GM10248 (cell line): Measurements from ENCODE around the gene CDKN2AIP.
A peak's percentile ranks its signal among the peaks of the same experiment; 100 is the strongest.

Experiments
- CTCF ChIA-PET: fragments of 300-600 bp; sonication (Branson Sonifier 250); formaldehyde crosslinking; extraction: SDS; loops from one replicate; lab custom pipeline; 2021; ENCODE audit warnings: antibody characterized with exemption; lab: Yijun Ruan, JAX
- POLR2A ChIA-PET: fragments of 350-650 bp; sonication (Branson Sonifier 250); formaldehyde crosslinking; extraction: SDS; loops from one replicate; lab custom pipeline; 2020; ENCODE audit warnings: antibody characterized with exemption; lab: Yijun Ruan, JAX
- DNase-seq: peaks from one replicate; pipeline ENCODE4 v3.0.0; 2012; ENCODE audit errors: extremely low spot score
- TF ChIP-seq, protein P1 (sequence below): IDR thresholded peaks from 2 replicates; pipeline ENCODE4 v1.5.1; 2012; ENCODE audit warnings: mild to moderate bottlenecking, low read depth; ENCODE audit errors: extremely low read depth, missing control alignments, control extremely low read depth

Gene CDKN2AIP

DNA sequence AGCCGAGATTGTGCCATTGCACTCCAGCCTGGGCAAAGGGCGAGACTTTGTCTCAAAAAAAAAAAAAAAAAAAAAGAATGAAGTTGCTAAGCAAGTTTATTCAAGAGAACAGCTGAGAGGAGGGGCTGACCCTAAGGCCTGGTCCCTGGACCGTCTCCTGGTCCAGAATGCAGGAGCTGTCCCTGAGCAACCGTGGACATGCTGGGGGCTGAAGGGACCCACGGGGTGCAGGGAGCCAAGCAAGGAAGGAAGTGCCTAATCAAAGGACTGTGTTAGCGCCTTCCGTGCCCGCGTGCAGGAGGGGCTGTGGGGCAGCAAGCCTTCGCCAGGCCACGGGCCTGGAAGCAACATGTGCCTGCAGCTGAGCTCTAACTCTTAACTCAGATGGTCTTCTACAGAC, 39.1 kb upstream of the CDKN2AIP start:
- ChIA-PET CTCF (no interaction called here), POLR2A (no interaction called here)
- TF ChIP-seq, protein P1, sequence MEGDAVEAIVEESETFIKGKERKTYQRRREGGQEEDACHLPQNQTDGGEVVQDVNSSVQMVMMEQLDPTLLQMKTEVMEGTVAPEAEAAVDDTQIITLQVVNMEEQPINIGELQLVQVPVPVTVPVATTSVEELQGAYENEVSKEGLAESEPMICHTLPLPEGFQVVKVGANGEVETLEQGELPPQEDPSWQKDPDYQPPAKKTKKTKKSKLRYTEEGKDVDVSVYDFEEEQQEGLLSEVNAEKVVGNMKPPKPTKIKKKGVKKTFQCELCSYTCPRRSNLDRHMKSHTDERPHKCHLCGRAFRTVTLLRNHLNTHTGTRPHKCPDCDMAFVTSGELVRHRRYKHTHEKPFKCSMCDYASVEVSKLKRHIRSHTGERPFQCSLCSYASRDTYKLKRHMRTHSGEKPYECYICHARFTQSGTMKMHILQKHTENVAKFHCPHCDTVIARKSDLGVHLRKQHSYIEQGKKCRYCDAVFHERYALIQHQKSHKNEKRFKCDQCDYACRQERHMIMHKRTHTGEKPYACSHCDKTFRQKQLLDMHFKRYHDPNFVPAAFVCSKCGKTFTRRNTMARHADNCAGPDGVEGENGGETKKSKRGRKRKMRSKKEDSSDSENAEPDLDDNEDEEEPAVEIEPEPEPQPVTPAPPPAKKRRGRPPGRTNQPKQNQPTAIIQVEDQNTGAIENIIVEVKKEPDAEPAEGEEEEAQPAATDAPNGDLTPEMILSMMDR = no peak
- DNase-seq = no peak

DNA sequence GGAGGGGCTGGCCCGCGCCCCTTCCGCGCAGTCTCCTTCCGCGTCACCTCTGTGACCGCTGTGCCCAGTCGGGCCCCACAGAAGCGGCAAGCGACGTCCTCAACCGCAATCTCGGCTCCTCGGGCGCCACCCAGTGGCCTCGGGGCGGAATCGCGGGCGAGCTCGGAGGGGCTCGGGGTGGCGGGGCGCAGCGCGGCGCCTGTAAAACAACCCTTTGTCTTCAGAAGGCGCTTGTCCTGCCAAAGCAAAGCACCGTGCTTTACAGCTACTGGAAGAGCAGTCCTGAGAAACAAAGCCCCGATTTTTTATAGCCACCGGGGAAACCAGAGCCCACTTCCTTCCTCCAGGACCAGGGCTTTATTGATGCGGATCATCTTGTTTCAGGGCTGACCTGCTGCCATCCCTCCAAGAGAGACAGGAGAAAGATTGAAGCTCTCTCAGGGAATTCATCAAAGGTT, 37.3 kb upstream of the CDKN2AIP start:
- TF ChIP-seq, protein P1 = peak; percentile 91
- POLR2A ChIA-PET = no interaction called here
- CTCF ChIA-PET = interaction anchor here (0.6 to 2.4 kb wide), 22 partner anchors 9 to 492 kb away, joined by 3 to 9 read pairs (median 3); partner anchors contain the start of gene CDKN2AIP
- peak; percentile 88 for DNase-seq

DNA sequence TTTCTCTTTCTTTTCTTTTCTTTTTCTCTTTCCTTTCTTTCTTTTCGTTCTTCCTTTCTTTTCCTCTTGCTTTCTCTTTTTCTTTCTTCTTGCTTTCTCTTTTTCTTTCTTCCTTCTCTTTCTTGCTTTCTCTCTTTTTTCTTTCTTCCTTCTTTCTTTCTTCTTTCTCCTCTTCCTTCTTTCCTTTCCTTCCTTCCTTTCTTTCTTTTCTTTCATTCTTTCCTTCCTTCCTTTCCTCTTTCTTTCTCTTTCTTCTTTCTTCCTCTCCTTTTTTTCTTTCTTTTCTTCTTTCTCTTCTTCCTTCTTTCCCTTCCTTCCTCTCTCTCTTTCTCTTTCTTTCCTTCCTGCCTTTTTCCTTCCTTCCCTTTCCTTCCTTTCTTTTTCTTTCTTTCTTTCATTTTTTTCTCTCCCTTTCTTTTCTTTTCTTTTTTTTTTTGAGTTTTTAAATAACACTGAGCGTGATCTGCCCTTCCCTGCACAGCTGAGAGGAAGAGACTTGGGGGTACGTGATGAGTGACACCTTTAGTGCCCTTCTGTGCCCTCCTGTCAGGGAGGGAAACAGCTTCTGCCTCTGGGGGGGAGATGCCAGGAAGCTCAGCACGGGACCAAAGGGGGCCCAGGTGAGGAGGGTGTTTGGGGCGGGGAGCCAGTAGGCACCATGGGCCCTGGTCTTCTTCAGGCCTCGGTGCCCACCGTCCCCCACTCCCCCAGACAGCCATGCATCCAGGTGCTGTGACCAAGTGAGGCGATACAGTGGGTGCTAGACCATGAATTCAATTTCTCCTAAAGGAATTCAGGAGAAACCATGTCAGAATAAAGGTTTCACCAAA, 36.6 kb upstream of the CDKN2AIP start:
- TF ChIP-seq, protein P1 = no peak
- no peak for DNase-seq
- POLR2A ChIA-PET = no interaction called here
- CTCF ChIA-PET = interaction anchor here (0.6 to 2.4 kb wide), 22 partner anchors 9 to 493 kb away, joined by 3 to 9 read pairs (median 3); partner anchors contain the start of gene CDKN2AIP

DNA sequence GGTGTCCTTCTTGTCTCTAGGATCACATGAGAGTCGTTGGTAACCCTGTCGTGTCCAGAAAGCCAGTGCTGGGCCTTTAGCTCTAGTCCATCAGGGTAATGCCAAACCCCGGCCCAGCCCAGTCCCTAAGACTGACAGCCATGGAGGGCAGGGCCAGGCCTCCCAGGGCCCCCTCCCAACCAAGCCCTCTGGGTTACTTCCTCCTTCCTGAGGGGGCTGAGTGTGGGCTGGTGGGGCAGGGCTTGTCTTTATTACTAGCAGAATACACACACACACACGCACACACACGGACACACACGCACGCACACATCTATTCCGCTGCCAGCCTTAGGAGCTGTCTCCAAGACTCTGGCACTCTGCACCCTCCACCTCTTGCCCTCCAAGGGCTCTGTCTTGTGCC, 35.6 kb upstream of the CDKN2AIP start:
- ChIA-PET POLR2A (no interaction called here), CTCF (interaction anchor here (0.8 to 1.3 kb wide), 2 partner anchors 10 to 13 kb away, joined by 3 read pairs; no protein-coding TSS in a partner anchor)
- TF ChIP-seq, protein P1 = no peak
- DNase-seq = no peak

DNA sequence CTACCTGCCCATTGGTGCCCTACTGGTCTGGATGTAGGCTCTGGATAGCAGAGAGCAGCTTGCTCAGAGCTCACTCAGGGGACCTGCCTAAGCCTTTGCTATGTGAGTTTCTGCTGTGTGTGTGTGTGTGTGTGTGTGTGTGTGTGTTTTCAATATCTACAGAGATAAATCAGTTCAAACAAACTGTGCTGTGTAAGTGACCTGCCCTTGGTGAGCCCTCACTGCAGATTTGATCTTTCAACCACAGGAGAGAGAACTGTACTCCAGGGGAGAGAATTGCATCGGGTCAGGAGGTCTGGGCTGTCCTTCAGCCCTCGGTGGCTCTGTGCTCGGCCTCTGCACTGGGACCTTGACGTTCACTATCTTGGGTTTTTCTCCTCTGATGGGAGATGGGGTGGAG, 35.0 kb upstream of the CDKN2AIP start:
- ChIA-PET POLR2A (no interaction called here), CTCF (interaction anchor here (0.8 to 1.3 kb wide), 2 partner anchors 11 to 12 kb away, joined by 3 read pairs; no protein-coding TSS in a partner anchor)
- no peak for DNase-seq
- TF ChIP-seq, protein P1 = no peak

DNA sequence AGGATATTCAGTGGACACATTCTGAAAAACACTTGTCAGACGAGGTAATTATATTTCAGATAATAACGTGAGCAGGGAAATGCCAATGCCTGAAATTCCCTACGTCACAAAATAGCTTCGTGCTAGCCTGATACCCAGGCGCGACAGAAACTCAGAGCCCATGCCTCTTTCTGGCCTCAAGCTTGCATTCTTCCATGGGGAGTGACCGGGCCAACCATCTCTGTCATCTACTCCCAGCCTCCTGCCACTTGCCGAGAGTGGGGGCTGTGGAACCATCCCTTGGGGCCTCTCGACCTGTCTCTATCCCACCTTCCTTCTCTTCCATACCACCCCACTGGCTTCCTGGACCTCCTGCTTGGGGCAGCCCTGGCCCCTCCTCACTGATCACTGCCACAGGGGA, 34.5 kb upstream of the CDKN2AIP start:
- no peak for DNase-seq
- CTCF ChIA-PET = interaction anchor here (1.3 to 1.6 kb wide), 2 partner anchors 11 kb away, joined by 3 to 5 read pairs; no protein-coding TSS in a partner anchor
- POLR2A ChIA-PET = no interaction called here
- TF ChIP-seq, protein P1 = no peak
